Panc1 (cell line): Measurements from ENCODE around the gene HDAC1. TPM values are rescaled to one million over a fixed set of nuclear protein-coding genes. Genes with fewer than 3 reads are reported as not detected.
A peak's percentile ranks its signal among the peaks of the same experiment; 100 is the strongest.

Experiments used
- ATAC-seq: fragments of 200-7000 bp; cut with Tn5 transposase; 2 replicates; pipeline ENCODE4 v1.9.1; 2020; ENCODE audit warnings: mild to moderate bottlenecking, moderate library complexity
- BruUV-seq: library from RNA; stranded (reverse); fragments of 400-500 nt; replicated peaks from 2 replicates; lab custom pipeline; 2021; lab: Mats Ljungman, UMichigan
- CTCF ChIA-PET: fragments of 300-600 bp; sonication (Branson Sonifier 250); formaldehyde crosslinking; loops from one replicate; lab custom pipeline; 2022; ENCODE audit warnings: antibody characterized with exemption; lab: Charles Lee
- POLR2A ChIA-PET: fragments of 300-600 bp; sonication (Branson Sonifier 250); formaldehyde crosslinking; loops from one replicate; lab custom pipeline; 2022; ENCODE audit warnings: antibody characterized with exemption; lab: Charles Lee
- DNase-seq: peaks from one replicate; pipeline ENCODE4 v3.0.0-alpha.2; 2010; ENCODE audit warnings: low read depth, low spot score
- H3K27ac ChIP-seq: 2 replicates; pipeline ENCODE4 v1.5.1; 2011; ENCODE audit warnings: mild to moderate bottlenecking, low read length, inconsistent platforms
- H3K27me3 ChIP-seq: fragments of 200-500 bp; sonication (Bioruptor generic); 2 replicates; pipeline ENCODE4 v1.6.0; 2014; ENCODE audit warnings: low read length, inconsistent platforms; ENCODE audit not compliant: control insufficient read depth, insufficient read depth
- H3K36me3 ChIP-seq: fragments of 200-500 bp; sonication (Bioruptor generic); 2 replicates; pipeline ENCODE4 v1.5.1; 2014; ENCODE audit warnings: inconsistent platforms, mild to moderate bottlenecking, low read length, moderate library complexity; ENCODE audit not compliant: control insufficient read depth, insufficient read depth
- H3K4me1 ChIP-seq: 2 replicates; pipeline ENCODE4 v1.5.1; 2011; ENCODE audit warnings: inconsistent platforms, mild to moderate bottlenecking, low read length, moderate library complexity; ENCODE audit not compliant: control insufficient read depth, insufficient read depth
- H3K4me3 ChIP-seq, 2 experiments: 2 replicates each; pipeline ENCODE4 v1.5.1; 2011 to 2012; ENCODE audit warnings: low read depth in 2 of 2, low read length in 2 of 2, mild to moderate bottlenecking in 2 of 2, inconsistent platforms in 1 of 2, moderate library complexity in 1 of 2
- H3K9me3 ChIP-seq: fragments of 200-500 bp; sonication (Bioruptor generic); 2 replicates; pipeline ENCODE4 v1.5.1; 2014; ENCODE audit warnings: low read depth, mild to moderate bottlenecking, inconsistent platforms, low read length, moderate library complexity; ENCODE audit not compliant: control insufficient read depth, insufficient read depth
- POLR2AphosphoS5 ChIP-seq: IDR thresholded peaks from 2 replicates; pipeline ENCODE4 v1.6.1; 2012; ENCODE audit warnings: mild to moderate bottlenecking, low read depth, low read length, moderate library complexity
- SIN3A ChIP-seq: IDR thresholded peaks from 2 replicates; pipeline ENCODE4 v1.6.1; 2012; ENCODE audit warnings: low read depth, mild to moderate bottlenecking, low read length, moderate library complexity, borderline replicate concordance; ENCODE audit not compliant: insufficient read depth
- TCF7L2 ChIP-seq: IDR thresholded peaks from 2 replicates; pipeline ENCODE4 v1.6.1; 2011; ENCODE audit warnings: mild to moderate bottlenecking, low read depth, low read length, inconsistent platforms
- in situ Hi-C: cut with HindIII; loops from 2 replicates; pipeline ENCODE4 v1.10.0; 2016; ENCODE audit warnings: low sequenced_read_pairs, low pct_unique_long_range_greater_than_20kb
- intact Hi-C: fragments of 100-400 bp; cut with micrococcal nuclease; formaldehyde crosslinking; loops from one replicate; pipeline ENCODE4 v1.10.0; 2022; ENCODE audit not compliant: unreplicated experiment
- total RNA-seq: library from RNA; stranded (reverse); gene quantifications from one replicate; pipeline ENCODE4 v1.2.1, GENCODE V29; 2021; ENCODE audit not compliant: unreplicated experiment
- TF ChIP-seq, protein P1 (sequence below): fragments of 450-650 bp; IDR thresholded peaks from 2 replicates; pipeline ENCODE4 v1.5.1; 2017; ENCODE audit warnings: mild to moderate bottlenecking
- TF ChIP-seq, protein P2 (sequence below), 2 experiments: IDR thresholded peaks; 2 replicates each; pipeline ENCODE4 v1.6.1; 2011 to 2012; ENCODE audit warnings: low read depth in 2 of 2, control low read depth in 1 of 2, low read length in 1 of 2, mild to moderate bottlenecking in 1 of 2, moderate library complexity in 1 of 2; ENCODE audit not compliant: insufficient read depth in 1 of 2

Gene HDAC1
- total RNA-seq, 1 experiment from 2014 or later = 256 TPM

- no peaks in the 10 kb centered on the region for H3K27me3 ChIP-seq
- CTCF ChIA-PET = interaction anchor here (0.7 kb wide), 1 partner anchor 23 kb away, joined by 7 read pairs; no protein-coding TSS in a partner anchor
- peak; percentile 0; the same call in 1 of the 2 replicates for ATAC-seq
- H3K27ac ChIP-seq = peak overlapping the region; percentile 78; the same call in 1 of the 2 replicates
- in situ Hi-C loops (no loop called here), intact Hi-C loops (no loop called here)
- H3K36me3 ChIP-seq = peaks cover 12% of the 10 kb centered on the region
- no peaks in the 10 kb centered on the region for H3K9me3 ChIP-seq
- TF ChIP-seq TCF7L2 (no peak), POLR2AphosphoS5 (no peak), SIN3A (no peak)
- TF ChIP-seq, protein P1, sequence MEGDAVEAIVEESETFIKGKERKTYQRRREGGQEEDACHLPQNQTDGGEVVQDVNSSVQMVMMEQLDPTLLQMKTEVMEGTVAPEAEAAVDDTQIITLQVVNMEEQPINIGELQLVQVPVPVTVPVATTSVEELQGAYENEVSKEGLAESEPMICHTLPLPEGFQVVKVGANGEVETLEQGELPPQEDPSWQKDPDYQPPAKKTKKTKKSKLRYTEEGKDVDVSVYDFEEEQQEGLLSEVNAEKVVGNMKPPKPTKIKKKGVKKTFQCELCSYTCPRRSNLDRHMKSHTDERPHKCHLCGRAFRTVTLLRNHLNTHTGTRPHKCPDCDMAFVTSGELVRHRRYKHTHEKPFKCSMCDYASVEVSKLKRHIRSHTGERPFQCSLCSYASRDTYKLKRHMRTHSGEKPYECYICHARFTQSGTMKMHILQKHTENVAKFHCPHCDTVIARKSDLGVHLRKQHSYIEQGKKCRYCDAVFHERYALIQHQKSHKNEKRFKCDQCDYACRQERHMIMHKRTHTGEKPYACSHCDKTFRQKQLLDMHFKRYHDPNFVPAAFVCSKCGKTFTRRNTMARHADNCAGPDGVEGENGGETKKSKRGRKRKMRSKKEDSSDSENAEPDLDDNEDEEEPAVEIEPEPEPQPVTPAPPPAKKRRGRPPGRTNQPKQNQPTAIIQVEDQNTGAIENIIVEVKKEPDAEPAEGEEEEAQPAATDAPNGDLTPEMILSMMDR = no peak
- TF ChIP-seq, protein P2, sequence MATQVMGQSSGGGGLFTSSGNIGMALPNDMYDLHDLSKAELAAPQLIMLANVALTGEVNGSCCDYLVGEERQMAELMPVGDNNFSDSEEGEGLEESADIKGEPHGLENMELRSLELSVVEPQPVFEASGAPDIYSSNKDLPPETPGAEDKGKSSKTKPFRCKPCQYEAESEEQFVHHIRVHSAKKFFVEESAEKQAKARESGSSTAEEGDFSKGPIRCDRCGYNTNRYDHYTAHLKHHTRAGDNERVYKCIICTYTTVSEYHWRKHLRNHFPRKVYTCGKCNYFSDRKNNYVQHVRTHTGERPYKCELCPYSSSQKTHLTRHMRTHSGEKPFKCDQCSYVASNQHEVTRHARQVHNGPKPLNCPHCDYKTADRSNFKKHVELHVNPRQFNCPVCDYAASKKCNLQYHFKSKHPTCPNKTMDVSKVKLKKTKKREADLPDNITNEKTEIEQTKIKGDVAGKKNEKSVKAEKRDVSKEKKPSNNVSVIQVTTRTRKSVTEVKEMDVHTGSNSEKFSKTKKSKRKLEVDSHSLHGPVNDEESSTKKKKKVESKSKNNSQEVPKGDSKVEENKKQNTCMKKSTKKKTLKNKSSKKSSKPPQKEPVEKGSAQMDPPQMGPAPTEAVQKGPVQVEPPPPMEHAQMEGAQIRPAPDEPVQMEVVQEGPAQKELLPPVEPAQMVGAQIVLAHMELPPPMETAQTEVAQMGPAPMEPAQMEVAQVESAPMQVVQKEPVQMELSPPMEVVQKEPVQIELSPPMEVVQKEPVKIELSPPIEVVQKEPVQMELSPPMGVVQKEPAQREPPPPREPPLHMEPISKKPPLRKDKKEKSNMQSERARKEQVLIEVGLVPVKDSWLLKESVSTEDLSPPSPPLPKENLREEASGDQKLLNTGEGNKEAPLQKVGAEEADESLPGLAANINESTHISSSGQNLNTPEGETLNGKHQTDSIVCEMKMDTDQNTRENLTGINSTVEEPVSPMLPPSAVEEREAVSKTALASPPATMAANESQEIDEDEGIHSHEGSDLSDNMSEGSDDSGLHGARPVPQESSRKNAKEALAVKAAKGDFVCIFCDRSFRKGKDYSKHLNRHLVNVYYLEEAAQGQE (IDR thresholded peaks at IDR 0.05; ENCODE audit: insufficient read depth in 1 of 2, low read depth in 2 of 2, low read length in 1 of 2) = no peak
- POLR2A ChIA-PET = interaction anchor here (1.0 kb wide), 1 partner anchor 17 kb away, joined by 3 read pairs; no protein-coding TSS in a partner anchor
- DNase-seq = no peak
- BruUV-seq = no TSS peak
- H3K4me3 ChIP-seq = peak overlapping the region; percentile 68 to 70
- H3K4me1 ChIP-seq = peaks cover 46% of the 10 kb centered on the region
These were observed 43.6 kb downstream of the HDAC1 start for GRCh38 chr1:32335535-32335789.

DNA sequence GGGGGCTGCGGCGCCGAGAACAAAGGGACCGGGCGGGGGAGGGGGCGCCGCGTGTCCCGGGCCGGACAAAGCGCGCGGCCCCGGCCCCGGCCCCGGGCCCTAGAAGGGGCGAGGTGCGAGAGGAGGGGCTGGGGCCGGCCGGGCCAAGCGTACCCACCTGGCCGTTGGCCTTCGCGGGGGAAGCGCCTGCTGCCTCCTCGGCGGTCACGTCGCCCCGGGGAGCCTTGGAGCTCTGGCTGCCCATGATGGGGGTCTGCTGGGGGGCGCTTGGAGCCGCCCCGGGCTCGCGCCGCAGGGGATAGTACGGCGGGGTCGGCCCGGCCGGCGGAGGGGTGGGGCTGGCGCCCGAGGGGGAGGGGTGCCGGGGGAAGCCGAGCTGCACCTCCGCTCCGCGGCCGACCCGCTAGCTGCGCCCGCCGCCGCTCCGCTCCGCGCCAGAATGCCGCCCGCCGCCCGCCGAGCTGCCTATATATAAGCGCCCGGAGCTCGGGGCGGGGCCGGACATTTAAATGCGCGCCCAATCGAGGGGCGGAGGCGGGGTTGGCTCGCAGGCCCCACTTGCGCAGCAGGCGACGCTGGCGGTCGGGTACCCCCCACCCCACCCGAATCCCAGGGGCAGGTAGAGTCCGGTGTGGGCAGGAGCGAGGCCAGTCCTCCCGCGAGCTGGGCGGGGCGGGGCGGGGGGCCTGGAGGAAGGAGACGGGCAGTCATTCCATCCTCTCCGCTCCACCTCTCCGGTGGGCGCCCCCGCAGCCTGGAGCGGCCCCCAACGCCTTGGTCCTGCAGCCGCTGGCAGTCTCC is 44.1 kb downstream of the HDAC1 start, which contains the start of gene MARCKSL1:
Gene MARCKSL1, minus strand, starts transcription at position 444 of the 801 bp plus-strand sequence. Its CDS starts 200 bp downstream, at position 244.
- H3K4me3 ChIP-seq = peak within 1 kb of the TSS; percentile 68 to 70
- no peaks in the 10 kb centered on the region for H3K9me3 ChIP-seq
- ATAC-seq = peak; percentile 70
- H3K27me3 ChIP-seq = no peaks in the 10 kb centered on the region
- no peak for DNase-seq
- ChIA-PET POLR2A (interaction anchor here (0.5 to 1.0 kb wide), 6 partner anchors 11 to 287 kb away, joined by 3 to 15 read pairs (median 4); partner anchors contain the start of gene BSDC1), CTCF (interaction anchor here (0.7 kb wide), 1 partner anchor 22 kb away, joined by 7 read pairs; no protein-coding TSS in a partner anchor)
- intact Hi-C loops = no loop called here
- TF ChIP-seq, protein P2 (IDR thresholded peaks at IDR 0.05; ENCODE audit: insufficient read depth in 1 of 2, low read depth in 2 of 2, low read length in 1 of 2) = no peak
- TF ChIP-seq SIN3A (peak; percentile 97; the same call in 1 of the 2 replicates), TCF7L2 (peak; percentile 78), POLR2AphosphoS5 (peak; percentile 98)
- TF ChIP-seq, protein P1 = no peak
- H3K27ac ChIP-seq = peak within 1 kb of the TSS; percentile 78
- peaks cover 12% of the 10 kb centered on the region for H3K36me3 ChIP-seq
- H3K4me1 ChIP-seq = peaks cover 46% of the 10 kb centered on the region
- in situ Hi-C loops = no loop called here
- no TSS peak for BruUV-seq
